ENCODE data around the gene PDE4DIP. TPM values are rescaled to one million over a fixed set of nuclear protein-coding genes. Genes with fewer than 3 reads are reported as not detected.
"Not testable (repeated sequence)": the region's sequence is repeated elsewhere in the genome, so short reads cannot be mapped to it uniquely, and the experiment has no call there.

Gene PDE4DIP
- total and polyA plus RNA-seq, 2 experiments from 2014 or later, result 16.5 to 35.2 TPM

GRCh38 chr1:149012599-149012998, 168.4 kb downstream of the PDE4DIP start:
- H3K27me3 ChIP-seq (ENCODE audit: insufficient read depth); H3K4me3 ChIP-seq; H3K27ac Mint-ChIP-seq; H3K4me1 Mint-ChIP-seq; H3K9me3 Mint-ChIP-seq; H3K4me3 Mint-ChIP-seq; H3K9me2 ChIP-seq (ENCODE audit: insufficient read depth); DNase-seq (ENCODE audit: low spot score); H3K4me2 ChIP-seq; H3K36me3 ChIP-seq (ENCODE audit: insufficient read depth); H3K36me3 Mint-ChIP-seq (ENCODE audit: low read depth); H4K20me1 ChIP-seq (replicated peaks; ENCODE audit: insufficient read depth); H3K27me3 Mint-ChIP-seq (ENCODE audit: insufficient read depth, low read depth, poor library complexity); ATAC-seq; H3K79me2 ChIP-seq (replicated peaks; ENCODE audit: insufficient read depth); H2AFZ ChIP-seq; H3K27ac ChIP-seq (ENCODE audit: low read depth); H3F3A ChIP-seq (replicated peaks; ENCODE audit: low read depth); H3K4me1 ChIP-seq (ENCODE audit: insufficient read depth): not testable (repeated sequence)

DNA sequence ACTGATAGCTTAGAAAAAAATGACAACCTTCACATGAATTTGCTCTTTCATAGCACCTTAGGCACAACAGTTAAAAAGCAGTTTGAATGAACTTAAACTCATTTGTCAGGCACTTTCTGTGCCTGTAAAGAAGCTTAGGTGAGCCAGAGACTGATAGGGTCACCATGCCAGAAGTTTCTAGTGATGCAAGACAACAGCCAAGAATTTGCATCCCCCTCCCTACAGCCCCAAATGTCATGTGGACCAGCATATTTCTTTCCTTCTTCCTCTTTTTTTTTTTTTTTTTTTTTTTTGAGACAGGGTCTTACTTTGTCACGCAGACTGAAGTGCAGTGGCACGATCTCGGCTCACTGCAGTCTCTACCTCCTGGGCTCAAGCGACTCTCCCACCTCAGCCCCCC, 169.3 kb downstream of the PDE4DIP start:
- H3K9me2 ChIP-seq (ENCODE audit: insufficient read depth); H3K27me3 ChIP-seq (ENCODE audit: insufficient read depth); H3K4me3 Mint-ChIP-seq; H2AFZ ChIP-seq; H3K4me1 ChIP-seq (ENCODE audit: insufficient read depth); DNase-seq (ENCODE audit: low spot score); H3K36me3 Mint-ChIP-seq (ENCODE audit: low read depth); H3K4me1 Mint-ChIP-seq; H3K27ac ChIP-seq (ENCODE audit: low read depth); H3K27me3 Mint-ChIP-seq (ENCODE audit: insufficient read depth, low read depth, poor library complexity); H3K27ac Mint-ChIP-seq; H3K4me2 ChIP-seq; H3K9me3 Mint-ChIP-seq; H3F3A ChIP-seq (replicated peaks; ENCODE audit: low read depth); ATAC-seq; H3K79me2 ChIP-seq (replicated peaks; ENCODE audit: insufficient read depth); H4K20me1 ChIP-seq (replicated peaks; ENCODE audit: insufficient read depth); H3K36me3 ChIP-seq (ENCODE audit: insufficient read depth); H3K4me3 ChIP-seq: not testable (repeated sequence)

- not testable (repeated sequence) for H3K27ac Mint-ChIP-seq; H3K36me3 Mint-ChIP-seq (ENCODE audit: low read depth); H3K27me3 Mint-ChIP-seq (ENCODE audit: insufficient read depth, low read depth, poor library complexity); H2AFZ ChIP-seq; H3K4me3 ChIP-seq; H3K4me2 ChIP-seq; H3K4me1 Mint-ChIP-seq; H3K27me3 ChIP-seq (ENCODE audit: insufficient read depth); H3F3A ChIP-seq (replicated peaks; ENCODE audit: low read depth); H4K20me1 ChIP-seq (replicated peaks; ENCODE audit: insufficient read depth); H3K4me3 Mint-ChIP-seq; H3K36me3 ChIP-seq (ENCODE audit: insufficient read depth); H3K4me1 ChIP-seq (ENCODE audit: insufficient read depth); ATAC-seq; H3K27ac ChIP-seq (ENCODE audit: low read depth); H3K9me3 Mint-ChIP-seq; H3K79me2 ChIP-seq (replicated peaks; ENCODE audit: insufficient read depth); DNase-seq (ENCODE audit: low spot score); H3K9me2 ChIP-seq (ENCODE audit: insufficient read depth)
Measured at GRCh38 chr1:149015522-149015921, 171.3 kb downstream of the PDE4DIP start.

DNA sequence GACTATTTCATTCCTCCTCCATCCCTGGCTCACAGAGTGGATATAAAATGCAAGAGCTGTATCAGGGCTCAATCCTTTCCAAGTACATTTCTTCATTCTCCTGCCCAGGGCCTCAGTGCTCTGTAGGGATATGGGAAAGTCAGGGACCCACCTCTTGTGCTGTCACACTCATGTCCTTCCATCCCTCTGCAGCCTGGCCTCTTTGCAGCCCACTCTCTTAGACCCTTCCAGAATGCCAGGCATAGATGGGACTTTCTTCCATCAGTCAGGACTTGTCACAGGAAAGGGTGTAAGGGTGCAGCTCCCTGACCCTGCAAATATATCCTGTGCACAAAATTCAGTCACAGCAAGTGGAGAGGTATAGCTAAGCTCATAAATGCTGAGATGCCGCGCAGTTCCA, 172.4 kb downstream of the PDE4DIP start:
- not testable (repeated sequence) for H3K27ac ChIP-seq (ENCODE audit: low read depth); H3K9me3 Mint-ChIP-seq; H3K27ac Mint-ChIP-seq; H3K4me1 Mint-ChIP-seq; H3K36me3 ChIP-seq (ENCODE audit: insufficient read depth); H3K27me3 Mint-ChIP-seq (ENCODE audit: insufficient read depth, low read depth, poor library complexity); H3K79me2 ChIP-seq (replicated peaks; ENCODE audit: insufficient read depth); DNase-seq (ENCODE audit: low spot score); ATAC-seq; H3K4me3 ChIP-seq; H3K4me3 Mint-ChIP-seq; H2AFZ ChIP-seq; H3K36me3 Mint-ChIP-seq (ENCODE audit: low read depth); H3K4me1 ChIP-seq (ENCODE audit: insufficient read depth); H3K27me3 ChIP-seq (ENCODE audit: insufficient read depth); H3F3A ChIP-seq (replicated peaks; ENCODE audit: low read depth); H4K20me1 ChIP-seq (replicated peaks; ENCODE audit: insufficient read depth); H3K4me2 ChIP-seq; H3K9me2 ChIP-seq (ENCODE audit: insufficient read depth)

DNA sequence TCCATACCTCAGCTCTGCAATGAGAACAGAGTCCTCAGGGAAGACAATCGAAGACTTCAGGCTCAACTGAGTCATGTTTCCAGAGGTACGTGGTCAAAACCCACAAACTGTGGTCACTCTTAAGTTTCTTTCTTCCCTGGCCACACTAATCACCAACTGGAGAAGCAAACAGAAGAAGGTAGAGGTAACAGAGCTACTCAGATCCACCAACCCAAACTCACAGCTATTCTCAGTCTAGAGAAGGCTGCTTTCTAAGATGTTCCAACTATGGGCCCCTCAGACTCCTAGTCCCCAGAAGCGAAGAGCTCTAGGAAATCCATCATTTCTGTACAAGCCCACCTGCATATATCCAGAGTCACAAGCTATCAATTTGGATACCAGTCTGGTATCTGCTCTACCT, 174.3 kb downstream of the PDE4DIP start:
- H4K20me1 ChIP-seq (replicated peaks; ENCODE audit: insufficient read depth); H3K4me3 Mint-ChIP-seq; H3K4me3 ChIP-seq; H3K4me1 Mint-ChIP-seq; H3K4me1 ChIP-seq (ENCODE audit: insufficient read depth); H3K27me3 Mint-ChIP-seq (ENCODE audit: insufficient read depth, low read depth, poor library complexity); ATAC-seq; H3K27ac Mint-ChIP-seq; H3K9me3 Mint-ChIP-seq; H2AFZ ChIP-seq; DNase-seq (ENCODE audit: low spot score); H3K79me2 ChIP-seq (replicated peaks; ENCODE audit: insufficient read depth); H3K27me3 ChIP-seq (ENCODE audit: insufficient read depth); H3K4me2 ChIP-seq; H3F3A ChIP-seq (replicated peaks; ENCODE audit: low read depth); H3K36me3 ChIP-seq (ENCODE audit: insufficient read depth); H3K36me3 Mint-ChIP-seq (ENCODE audit: low read depth); H3K27ac ChIP-seq (ENCODE audit: low read depth); H3K9me2 ChIP-seq (ENCODE audit: insufficient read depth): not testable (repeated sequence)

- DNase-seq (ENCODE audit: low spot score); H3K27me3 Mint-ChIP-seq (ENCODE audit: insufficient read depth, low read depth, poor library complexity); H3K4me2 ChIP-seq; H3K4me3 Mint-ChIP-seq; H3K79me2 ChIP-seq (replicated peaks; ENCODE audit: insufficient read depth); H3K4me1 ChIP-seq (ENCODE audit: insufficient read depth); H3K36me3 ChIP-seq (ENCODE audit: insufficient read depth); H3K27ac ChIP-seq (ENCODE audit: low read depth); H3K9me3 Mint-ChIP-seq; H3K4me3 ChIP-seq; H3K9me2 ChIP-seq (ENCODE audit: insufficient read depth); H3K36me3 Mint-ChIP-seq (ENCODE audit: low read depth); H4K20me1 ChIP-seq (replicated peaks; ENCODE audit: insufficient read depth); H3K27ac Mint-ChIP-seq; H2AFZ ChIP-seq; H3F3A ChIP-seq (replicated peaks; ENCODE audit: low read depth); H3K27me3 ChIP-seq (ENCODE audit: insufficient read depth); H3K4me1 Mint-ChIP-seq: not testable (repeated sequence)
- peak; percentile 80 for ATAC-seq
Measured at GRCh38 chr1:149024327-149024726, 180.1 kb downstream of the PDE4DIP start.

DNA sequence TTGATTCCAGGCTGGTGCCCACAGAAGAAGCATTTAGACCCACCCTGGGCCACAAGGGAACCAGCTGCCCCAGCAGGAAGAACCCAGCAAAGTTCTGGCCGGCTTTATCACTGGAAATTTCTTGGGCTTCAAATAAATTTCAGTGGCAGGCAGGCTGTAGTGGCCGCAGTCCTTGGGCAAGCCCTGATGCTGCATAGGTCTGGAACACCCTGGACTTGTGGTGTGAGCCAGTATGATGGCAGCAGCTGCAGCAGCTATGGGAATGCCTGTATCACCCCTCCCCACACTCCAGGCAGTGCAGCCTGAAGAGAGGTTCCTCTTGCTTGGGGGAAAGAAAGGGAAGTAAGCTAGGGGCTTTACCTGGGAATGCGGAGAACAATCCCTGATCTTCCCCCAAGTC, 189.7 kb downstream of the PDE4DIP start:
- H3K4me1 Mint-ChIP-seq; H3K9me3 Mint-ChIP-seq; H3K27ac ChIP-seq (ENCODE audit: low read depth); H3K4me1 ChIP-seq (ENCODE audit: insufficient read depth); ATAC-seq; H3K4me3 ChIP-seq; H3K36me3 Mint-ChIP-seq (ENCODE audit: low read depth); H3K27me3 ChIP-seq (ENCODE audit: insufficient read depth); H3F3A ChIP-seq (replicated peaks; ENCODE audit: low read depth); H2AFZ ChIP-seq; H3K4me3 Mint-ChIP-seq; H4K20me1 ChIP-seq (replicated peaks; ENCODE audit: insufficient read depth); H3K36me3 ChIP-seq (ENCODE audit: insufficient read depth); H3K27me3 Mint-ChIP-seq (ENCODE audit: insufficient read depth, low read depth, poor library complexity); DNase-seq (ENCODE audit: low spot score); H3K27ac Mint-ChIP-seq; H3K79me2 ChIP-seq (replicated peaks; ENCODE audit: insufficient read depth); H3K9me2 ChIP-seq (ENCODE audit: insufficient read depth); H3K4me2 ChIP-seq: not testable (repeated sequence)
